Natural killer cell (primary cell): ENCODE data around the gene URI1. TPM values are rescaled to one million over a fixed set of nuclear protein-coding genes. Genes with fewer than 3 reads are reported as not detected.

Experiments used
- ATAC-seq, 3 donors: fragments of 150-1000 bp in 2 of 3; fragments of 200-7000 bp in 1 of 3; cut with Tn5 transposase; 1 replicate in 1 of 3; 2 replicates in 2 of 3; pipeline ENCODE4 v1.10.0; 2021; ENCODE audit warnings: mild to moderate bottlenecking in 2 of 3, moderate library complexity in 2 of 3
- DNase-seq, 2 donors: peaks; one replicate each; pipeline versions ENCODE4 v3.0.0 to v3.0.0-alpha.2; 2013 to 2021; ENCODE audit warnings: mixed read lengths in 1 of 2
- H3K27ac ChIP-seq: one replicate; pipeline ENCODE4 v1.5.1; 2013; ENCODE audit warnings: mild to moderate bottlenecking, low read length
- H3K27me3 ChIP-seq: one replicate; pipeline ENCODE4 v1.6.1; 2013; ENCODE audit warnings: low read length; ENCODE audit not compliant: control insufficient read depth, insufficient read depth
- H3K36me3 ChIP-seq: one replicate; pipeline ENCODE4 v1.6.1; 2013; ENCODE audit warnings: low read length; ENCODE audit not compliant: control insufficient read depth, insufficient read depth
- H3K4me1 ChIP-seq: one replicate; pipeline ENCODE4 v1.6.1; 2013; ENCODE audit warnings: low read length; ENCODE audit not compliant: control insufficient read depth, insufficient read depth
- H3K4me3 ChIP-seq: one replicate; pipeline ENCODE4 v1.5.1; 2013; ENCODE audit warnings: low read length
- H3K9me3 ChIP-seq: one replicate; pipeline ENCODE4 v1.6.1; 2013; ENCODE audit warnings: low read length; ENCODE audit not compliant: control insufficient read depth, insufficient read depth
- H3K27ac Mint-ChIP-seq, 2 donors: one replicate each; pipeline ENCODE4 v1.8.0; 2022; ENCODE audit warnings: mild to moderate bottlenecking in 2 of 2, mixed read lengths in 2 of 2, moderate library complexity in 1 of 2
- H3K27me3 Mint-ChIP-seq, 2 donors: one replicate each; pipeline ENCODE4 v1.8.0; 2022; ENCODE audit warnings: low read depth in 2 of 2, mixed read lengths in 2 of 2
- H3K36me3 Mint-ChIP-seq: one replicate; pipeline ENCODE4 v1.8.0; 2022; ENCODE audit warnings: mixed read lengths
- H3K4me1 Mint-ChIP-seq, 2 donors: one replicate each; pipeline ENCODE4 v1.8.0; 2022; ENCODE audit warnings: mixed read lengths in 2 of 2
- H3K4me3 Mint-ChIP-seq: one replicate; pipeline ENCODE4 v1.8.0; 2022; ENCODE audit warnings: mild to moderate bottlenecking, moderate library complexity, mixed read lengths
- H3K9me3 Mint-ChIP-seq, 2 donors: one replicate each; pipeline ENCODE4 v1.8.0; 2022; ENCODE audit warnings: mixed read lengths in 2 of 2
- WGBS: methylation state at CpG from one replicate; pipeline ENCODE4 v1.1.7; 2013; ENCODE audit warnings: missing lambda C conversion rate; ENCODE audit not compliant: insufficient coverage; 5-methylcytosine and 5-hydroxymethylcytosine counted together
- intact Hi-C: fragments of 100-400 bp; cut with micrococcal nuclease; formaldehyde crosslinking; loops from one replicate; pipeline ENCODE4 v1.14.2; 2022
- total RNA-seq, 4 donors: library from RNA; stranded (reverse); fragments of 120-200 nt in 1 of 4; gene quantifications; one replicate each; pipeline versions ENCODE4 v1.2.3 to v1.2.4, GENCODE V29; 2013 to 2022
- TF ChIP-seq, protein P1 (sequence below): fragments of 200-600 bp; IDR thresholded peaks from one replicate; pipeline ENCODE4 v1.8.0; 2022; ENCODE audit warnings: antibody characterized with exemption

Gene URI1
- total RNA-seq, 3 donors from 2014 or later (not counting 1 experiment from before 2014, with no cell fraction given) = 66.8 to 72.8 (median 68.4) TPM

DNA sequence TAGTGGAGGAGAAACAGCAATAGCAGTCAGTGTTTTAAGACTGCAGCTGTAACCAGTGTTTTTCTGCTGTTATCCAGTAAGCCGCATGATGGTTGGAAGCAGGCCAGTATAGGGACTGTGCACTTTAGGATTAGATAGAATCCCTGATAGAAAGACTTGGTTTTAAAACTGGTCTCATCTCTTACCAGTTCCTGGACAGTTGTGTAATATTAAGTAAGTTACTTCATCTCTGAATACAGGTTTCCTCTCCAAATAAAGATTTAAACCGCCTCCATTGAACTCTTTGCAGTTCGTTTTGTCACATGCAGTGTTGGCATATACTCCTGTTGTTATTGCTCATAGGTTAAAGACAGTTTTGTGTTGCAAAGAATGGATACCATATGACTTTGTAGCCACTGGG lies 25.6 kb downstream of the URI1 start:
- no peaks in the 10 kb centered on the region for H3K36me3 ChIP-seq
- 46% methylated on average over 3 of the region's 3 CpGs for WGBS
- Mint-ChIP-seq H3K4me1 (peaks cover 68% of the 10 kb centered on the region in 2 donors), H3K36me3 (no peaks in the 10 kb centered on the region), H3K27me3 (no peaks in the 10 kb centered on the region), H3K9me3 (no peaks in the 10 kb centered on the region), H3K4me3 (no peak overlapping the region), H3K27ac (peak overlapping the region; percentile 2 to 10)
- intact Hi-C loops = no loop called here
- no peaks in the 10 kb centered on the region for H3K9me3 ChIP-seq
- H3K27ac ChIP-seq = no peak overlapping the region
- H3K4me3 ChIP-seq = no peak overlapping the region
- H3K4me1 ChIP-seq = peaks cover 4% of the 10 kb centered on the region
- TF ChIP-seq, protein P1, sequence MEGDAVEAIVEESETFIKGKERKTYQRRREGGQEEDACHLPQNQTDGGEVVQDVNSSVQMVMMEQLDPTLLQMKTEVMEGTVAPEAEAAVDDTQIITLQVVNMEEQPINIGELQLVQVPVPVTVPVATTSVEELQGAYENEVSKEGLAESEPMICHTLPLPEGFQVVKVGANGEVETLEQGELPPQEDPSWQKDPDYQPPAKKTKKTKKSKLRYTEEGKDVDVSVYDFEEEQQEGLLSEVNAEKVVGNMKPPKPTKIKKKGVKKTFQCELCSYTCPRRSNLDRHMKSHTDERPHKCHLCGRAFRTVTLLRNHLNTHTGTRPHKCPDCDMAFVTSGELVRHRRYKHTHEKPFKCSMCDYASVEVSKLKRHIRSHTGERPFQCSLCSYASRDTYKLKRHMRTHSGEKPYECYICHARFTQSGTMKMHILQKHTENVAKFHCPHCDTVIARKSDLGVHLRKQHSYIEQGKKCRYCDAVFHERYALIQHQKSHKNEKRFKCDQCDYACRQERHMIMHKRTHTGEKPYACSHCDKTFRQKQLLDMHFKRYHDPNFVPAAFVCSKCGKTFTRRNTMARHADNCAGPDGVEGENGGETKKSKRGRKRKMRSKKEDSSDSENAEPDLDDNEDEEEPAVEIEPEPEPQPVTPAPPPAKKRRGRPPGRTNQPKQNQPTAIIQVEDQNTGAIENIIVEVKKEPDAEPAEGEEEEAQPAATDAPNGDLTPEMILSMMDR = no peak
- DNase-seq (no peak), ATAC-seq (no peak)
- no peaks in the 10 kb centered on the region for H3K27me3 ChIP-seq

DNA sequence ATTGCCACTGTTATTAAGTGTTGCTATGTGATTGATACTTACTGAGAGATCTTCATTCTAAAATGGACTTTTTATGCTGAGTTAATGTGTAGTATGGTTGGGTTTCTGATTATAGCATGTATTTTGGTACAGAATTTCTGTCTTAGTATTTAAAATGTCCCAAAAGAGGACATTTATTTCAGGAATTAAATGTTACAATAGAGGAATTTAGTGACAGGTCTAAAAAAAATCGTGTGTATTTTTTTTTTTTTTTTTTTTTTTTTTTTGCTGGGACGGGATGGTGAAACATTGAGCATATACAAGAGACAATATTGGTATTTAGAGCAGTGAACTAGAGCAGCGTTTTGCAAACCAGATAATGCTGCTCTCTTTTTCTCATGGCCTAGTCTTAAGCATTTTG lies 27.9 kb downstream of the URI1 start:
- Mint-ChIP-seq H3K4me1 (peaks cover 56 to 59% of the 10 kb centered on the region in 2 donors), H3K27me3 (no peaks in the 10 kb centered on the region), H3K4me3 (no peak overlapping the region), H3K9me3 (no peaks in the 10 kb centered on the region), H3K36me3 (no peaks in the 10 kb centered on the region), H3K27ac (peak overlapping the region in 1 of 2 donors; percentile 13)
- WGBS = 86% methylated on average over 3 of the region's 3 CpGs
- Histone ChIP-seq H3K27ac (no peak overlapping the region), H3K4me3 (no peak overlapping the region), H3K36me3 (no peaks in the 10 kb centered on the region), H3K4me1 (peaks cover 4% of the 10 kb centered on the region), H3K27me3 (no peaks in the 10 kb centered on the region), H3K9me3 (no peaks in the 10 kb centered on the region)
- DNase-seq (no peak), ATAC-seq (no peak)
- TF ChIP-seq, protein P1 = no peak
- intact Hi-C loops = no loop called here

DNA sequence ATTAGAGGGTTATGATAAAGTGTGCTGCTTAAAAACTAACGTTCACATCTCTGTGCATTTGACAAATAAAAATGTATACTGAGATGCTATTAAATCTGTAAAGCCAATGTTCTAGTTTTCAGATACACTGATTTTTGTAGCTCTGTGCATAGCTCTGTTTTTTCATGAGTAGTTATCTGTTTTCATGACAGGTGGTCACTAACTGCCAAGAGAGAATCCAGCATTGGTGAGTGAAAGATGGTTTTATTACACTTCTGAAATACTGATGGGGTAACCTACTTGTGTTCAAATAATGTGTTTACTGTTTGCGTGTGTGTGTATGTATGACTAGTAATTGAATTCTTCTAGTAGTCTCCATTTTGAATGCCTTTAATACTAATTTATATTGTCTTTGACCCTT lies 29.0 kb downstream of the URI1 start:
- intact Hi-C loops = no loop called here
- Mint-ChIP-seq H3K36me3 (no peaks in the 10 kb centered on the region), H3K9me3 (no peaks in the 10 kb centered on the region), H3K27ac (no peak overlapping the region), H3K4me1 (peaks cover 52 to 53% of the 10 kb centered on the region in 2 donors), H3K27me3 (no peaks in the 10 kb centered on the region), H3K4me3 (no peak overlapping the region)
- Histone ChIP-seq H3K36me3 (no peaks in the 10 kb centered on the region), H3K4me3 (no peak overlapping the region), H3K27ac (no peak overlapping the region), H3K9me3 (no peaks in the 10 kb centered on the region), H3K27me3 (no peaks in the 10 kb centered on the region), H3K4me1 (peaks cover 6% of the 10 kb centered on the region)
- DNase-seq = no peak
- WGBS = 78% methylated on average over 1 of the region's 2 CpGs
- ATAC-seq = no peak
- TF ChIP-seq, protein P1 = no peak

DNA sequence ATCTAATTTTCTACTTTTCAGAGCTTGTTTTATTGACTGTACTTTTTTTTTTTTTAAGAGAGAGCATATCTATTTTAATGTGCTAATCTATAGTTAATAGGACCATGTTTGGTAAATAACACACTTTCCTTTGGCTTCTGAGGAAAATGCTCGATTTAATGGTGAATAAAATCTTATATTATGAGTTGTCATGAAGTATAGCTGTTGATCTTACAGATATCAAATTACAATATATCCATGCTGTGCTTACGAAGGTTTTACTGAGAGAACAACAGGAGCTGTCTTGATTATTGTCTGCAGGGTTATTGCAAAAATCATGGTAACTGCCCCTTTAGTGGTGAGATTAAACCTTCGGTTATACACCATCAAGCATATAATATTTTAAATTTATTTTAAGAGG lies 29.6 kb downstream of the URI1 start:
- no peaks in the 10 kb centered on the region for H3K9me3 ChIP-seq
- peaks cover 5% of the 10 kb centered on the region for H3K4me1 ChIP-seq
- WGBS = no CpG with 5 or more reads among the region's 3 CpGs
- intact Hi-C loops = no loop called here
- H3K4me1 Mint-ChIP-seq = peaks cover 53% of the 10 kb centered on the region in 2 donors
- no peaks in the 10 kb centered on the region for H3K9me3 Mint-ChIP-seq
- TF ChIP-seq, protein P1 = no peak
- no peaks in the 10 kb centered on the region for H3K36me3 Mint-ChIP-seq
- H3K4me3 ChIP-seq = no peak overlapping the region
- ATAC-seq (no peak), DNase-seq (no peak)
- H3K27me3 Mint-ChIP-seq = no peaks in the 10 kb centered on the region
- no peak overlapping the region for H3K27ac ChIP-seq
- H3K36me3 ChIP-seq = no peaks in the 10 kb centered on the region
- no peak overlapping the region for H3K27ac Mint-ChIP-seq
- no peak overlapping the region for H3K4me3 Mint-ChIP-seq
- H3K27me3 ChIP-seq = no peaks in the 10 kb centered on the region
